ENCODE measurements around the gene MEAF6.

DNA sequence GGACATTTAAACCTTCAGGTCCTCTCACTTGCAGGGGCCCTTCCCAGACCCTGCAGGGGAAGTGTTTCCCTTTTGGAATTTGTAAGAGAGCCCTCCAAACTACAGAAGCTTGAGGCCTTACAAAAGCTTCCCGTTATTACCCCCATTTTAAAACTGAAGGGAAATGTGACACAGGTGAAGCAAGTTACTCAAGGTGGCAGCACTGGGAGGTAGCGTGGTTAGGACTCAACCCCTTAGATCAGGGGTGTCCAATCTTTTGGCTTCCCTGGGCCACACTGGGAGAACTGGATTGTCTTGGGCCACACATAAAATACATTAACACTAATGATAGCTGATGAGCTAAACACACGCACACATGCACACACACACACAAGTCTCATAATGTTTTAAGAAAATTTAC lies 56.0 kb downstream of the MEAF6 start:
- TF ChIP-seq CTCF (IDR thresholded peaks at IDR 0.05) (no peak), POLR2A (IDR thresholded peaks at IDR 0.05) (no peak)
